GM19023 (cell line): Measurements from ENCODE around the gene PTPRN2.

Source experiments
- ATAC-seq: cut with Tn5 transposase; IDR thresholded peaks from one replicate; pipeline ENCODE4 v1.9.1; 2021; ENCODE audit warnings: mild to moderate bottlenecking, moderate library complexity; ENCODE audit not compliant: unreplicated experiment

PTPRN2 gene

DNA sequence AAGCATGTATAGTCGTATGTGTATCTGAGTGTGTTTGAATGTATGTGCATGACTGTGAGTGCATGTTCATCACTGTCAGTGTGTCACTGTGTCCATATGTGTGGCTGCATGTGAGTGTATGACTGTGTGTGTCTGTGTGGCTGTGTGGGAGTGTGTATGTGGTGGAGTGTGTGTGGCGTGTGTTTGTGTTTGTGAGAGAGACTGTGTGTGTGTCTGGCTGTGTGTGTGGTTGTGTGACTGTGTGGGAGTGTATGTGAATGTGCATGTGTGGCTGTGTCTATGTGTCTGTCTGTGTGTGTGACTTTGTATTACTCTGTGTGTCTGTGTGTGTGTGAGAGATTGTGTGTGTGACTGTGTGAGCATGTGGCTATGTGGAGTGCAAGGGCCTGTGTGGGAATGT lies 748.4 kb downstream of the PTPRN2 start:
- no peak for ATAC-seq

DNA sequence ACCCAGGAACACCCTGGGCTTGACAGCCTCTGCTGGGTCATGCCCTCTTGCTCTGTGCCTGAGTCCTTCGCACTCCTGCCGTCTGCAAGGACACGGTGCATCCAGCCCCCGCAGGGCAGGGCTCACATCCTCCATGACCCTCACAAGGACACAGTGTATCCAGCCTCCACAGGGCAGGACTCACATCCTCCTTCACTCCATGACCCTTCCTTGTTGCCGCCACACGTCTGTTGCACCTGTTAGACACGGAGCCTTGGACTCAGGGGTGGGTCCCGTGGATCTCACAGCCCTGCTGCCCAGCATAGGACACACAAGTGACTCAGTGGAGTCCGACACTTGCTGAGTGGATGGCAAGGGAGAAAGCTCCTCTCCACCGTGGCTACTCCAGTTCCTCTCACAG lies 750.1 kb downstream of the PTPRN2 start:
- ATAC-seq: no peak

DNA sequence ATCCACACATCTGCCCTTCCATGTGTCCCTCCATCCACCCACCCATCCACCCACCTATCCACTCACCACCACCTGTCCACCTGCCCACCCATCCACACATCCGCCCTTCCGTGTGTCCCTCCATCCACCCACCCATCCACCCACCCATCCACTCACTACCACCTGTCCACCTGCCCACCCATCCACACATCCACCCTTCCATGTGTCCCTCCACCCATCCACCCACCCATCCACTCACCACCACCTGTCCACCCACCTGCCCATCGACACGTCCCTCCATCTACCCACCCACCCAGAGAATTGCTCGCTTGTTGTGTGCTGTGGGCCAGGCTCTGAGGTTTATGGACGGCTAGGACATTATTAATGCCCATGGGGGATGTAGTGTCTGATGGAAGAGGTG lies 750.6 kb downstream of the PTPRN2 start:
- ATAC-seq: no peak

DNA sequence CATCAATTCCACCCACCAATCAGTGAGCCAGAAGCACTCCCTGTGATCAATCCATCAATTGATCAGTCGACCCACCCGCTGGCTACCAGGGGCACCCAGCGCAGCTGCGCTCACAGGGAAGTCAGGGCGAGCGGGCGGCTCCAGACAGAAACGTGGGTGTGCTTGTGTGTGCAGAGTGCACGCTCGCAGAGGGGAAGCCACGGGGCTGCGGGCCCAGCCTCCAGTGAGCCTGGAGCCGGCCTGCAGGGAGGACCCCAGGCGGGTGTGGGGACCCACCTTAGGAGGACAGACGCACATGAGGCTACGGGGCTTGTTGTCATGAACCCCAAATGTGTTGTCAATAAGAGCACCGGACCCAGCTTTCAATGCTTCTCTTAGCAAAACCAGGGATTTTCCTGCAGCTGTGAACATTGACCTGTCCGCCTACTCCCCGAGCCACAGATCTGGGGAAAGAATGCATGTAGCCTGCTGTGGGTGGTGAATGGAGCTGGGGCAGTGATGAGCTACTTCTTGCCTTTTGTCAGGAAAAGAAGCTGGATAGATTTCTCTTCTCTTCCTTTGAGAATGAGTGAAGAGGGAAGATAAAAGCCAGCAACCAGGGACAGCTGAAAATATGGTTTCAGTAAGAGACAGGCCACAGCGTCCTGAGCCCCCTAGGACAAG lies 753.0 kb downstream of the PTPRN2 start:
- no peak for ATAC-seq

DNA sequence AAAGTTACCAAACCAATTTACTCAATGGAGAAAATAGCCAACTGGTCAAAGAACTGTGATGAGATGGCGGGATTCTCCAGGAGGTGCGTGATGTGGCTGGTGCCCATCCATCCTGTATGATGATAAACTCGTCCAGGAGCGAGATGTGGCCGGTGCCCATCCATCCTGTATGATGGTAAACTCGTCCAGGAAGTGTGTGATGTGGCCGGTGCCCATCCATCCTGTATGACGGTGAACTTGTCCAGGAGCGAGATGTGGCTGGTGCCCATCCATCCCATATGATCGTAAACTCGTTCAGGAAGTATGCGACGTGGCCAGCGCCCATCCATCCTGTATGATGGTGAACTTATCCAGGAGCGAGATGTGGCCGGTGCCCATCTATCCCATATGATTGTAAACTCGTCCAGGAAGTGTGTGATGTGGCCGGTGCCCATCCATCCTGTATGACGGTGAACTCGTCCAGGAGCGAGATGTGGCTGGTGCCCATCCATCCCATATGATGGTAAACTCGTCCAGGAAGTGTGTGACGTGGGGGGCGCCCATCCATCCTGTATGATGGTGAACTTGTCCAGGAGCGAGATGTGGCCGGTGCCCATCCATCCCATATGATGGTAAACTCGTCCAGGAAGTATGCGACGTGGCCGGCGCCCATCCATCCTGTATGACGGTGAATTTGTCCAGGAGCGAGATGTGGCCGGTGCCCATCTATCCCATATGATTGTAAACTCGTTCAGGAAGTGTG lies 754.6 kb downstream of the PTPRN2 start:
- no peak for ATAC-seq

DNA sequence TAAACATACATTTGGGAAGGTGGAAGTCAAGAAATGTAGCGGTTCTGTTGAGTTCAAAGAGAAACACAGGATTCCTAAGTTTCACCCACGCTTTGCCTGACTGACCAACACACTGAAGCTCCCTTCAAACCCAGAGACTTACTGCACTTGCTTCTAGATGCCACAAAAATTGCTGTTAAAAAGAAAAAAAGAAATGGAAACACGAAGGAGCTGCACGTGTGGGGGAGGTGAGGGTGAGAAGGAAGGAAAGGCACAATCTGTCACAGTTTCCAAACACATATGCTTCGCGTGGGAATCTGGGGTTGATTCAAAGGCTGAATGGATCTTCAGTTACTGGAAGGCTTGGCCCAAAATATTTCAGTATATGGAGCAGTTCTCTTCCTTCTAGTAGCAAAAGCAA lies 755.2 kb downstream of the PTPRN2 start:
- ATAC-seq: no peak

DNA sequence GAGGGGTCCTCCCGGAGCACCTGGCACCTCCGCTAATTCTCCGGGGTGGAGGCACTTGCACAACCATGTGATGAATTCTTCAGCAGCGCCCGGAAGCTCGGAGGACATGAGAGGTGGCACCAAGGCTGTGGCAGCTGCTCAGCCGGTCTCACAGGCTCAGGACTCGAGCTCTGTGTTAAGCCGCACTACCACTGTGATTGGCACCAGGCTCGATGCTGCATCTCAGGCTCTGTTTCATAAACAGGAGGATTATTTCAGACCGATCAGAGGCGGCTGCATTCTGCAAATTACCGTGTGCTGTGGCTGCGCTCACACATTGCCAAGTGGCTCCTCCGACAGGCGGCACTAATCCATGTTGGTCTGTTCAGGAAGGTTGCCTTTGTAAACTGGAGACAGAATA lies 755.6 kb downstream of the PTPRN2 start:
- no peak for ATAC-seq

DNA sequence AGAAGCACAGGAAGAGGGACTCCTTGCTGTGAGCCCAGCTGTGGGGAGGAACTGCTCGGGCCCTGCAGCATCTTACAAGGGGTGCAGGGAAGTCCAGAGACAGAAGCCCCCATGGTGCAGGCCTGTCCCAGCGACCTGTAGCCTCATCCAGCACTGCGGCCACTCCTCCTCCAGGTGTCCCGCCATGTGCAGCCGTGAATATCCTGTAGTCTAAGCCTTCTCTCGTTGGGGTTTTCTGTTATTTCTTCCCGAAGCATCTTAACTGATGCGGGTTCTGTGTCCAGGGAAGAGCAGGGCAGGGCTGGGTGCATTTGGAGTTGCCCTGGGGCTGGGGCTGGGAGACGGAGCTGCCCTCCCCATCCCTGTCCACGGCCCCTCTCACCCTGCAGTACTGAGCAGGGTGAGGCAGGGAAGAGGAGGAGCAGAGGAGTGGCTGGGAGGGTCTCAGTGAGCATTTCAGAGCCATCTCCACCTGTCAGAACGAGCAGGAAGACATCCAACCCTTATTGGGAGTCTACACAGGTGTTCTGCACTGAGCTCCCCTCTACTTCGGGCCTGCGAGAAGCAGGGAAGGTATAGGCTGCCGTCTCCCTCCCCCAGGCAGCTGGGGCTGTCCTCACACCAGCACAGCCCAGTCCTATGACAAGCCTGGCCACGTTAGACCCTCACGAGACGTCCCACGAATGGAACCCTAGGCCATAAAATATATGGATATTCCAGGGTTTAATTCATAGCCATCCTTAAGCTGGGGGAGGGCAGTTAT lies 756.3 kb downstream of the PTPRN2 start:
- no peak for ATAC-seq

DNA sequence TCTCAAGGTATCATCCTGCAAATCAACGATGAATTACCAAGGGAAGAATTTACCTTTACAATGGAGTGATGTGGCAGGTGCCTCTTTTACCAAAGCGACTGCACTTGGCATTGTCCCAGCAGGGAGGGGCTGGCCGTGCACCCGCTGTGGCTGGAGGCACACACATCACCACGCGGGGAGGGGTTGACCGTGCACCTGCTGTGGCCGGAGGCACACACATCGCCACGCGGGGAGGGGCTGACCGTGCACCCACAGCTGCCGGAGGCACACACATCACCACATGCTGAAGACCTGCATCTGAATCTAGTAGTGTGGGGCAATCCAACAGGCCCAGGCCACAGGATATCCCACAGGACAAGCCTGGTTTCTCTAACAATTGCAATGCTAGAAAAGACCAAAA lies 757.3 kb downstream of the PTPRN2 start:
- no peak for ATAC-seq

DNA sequence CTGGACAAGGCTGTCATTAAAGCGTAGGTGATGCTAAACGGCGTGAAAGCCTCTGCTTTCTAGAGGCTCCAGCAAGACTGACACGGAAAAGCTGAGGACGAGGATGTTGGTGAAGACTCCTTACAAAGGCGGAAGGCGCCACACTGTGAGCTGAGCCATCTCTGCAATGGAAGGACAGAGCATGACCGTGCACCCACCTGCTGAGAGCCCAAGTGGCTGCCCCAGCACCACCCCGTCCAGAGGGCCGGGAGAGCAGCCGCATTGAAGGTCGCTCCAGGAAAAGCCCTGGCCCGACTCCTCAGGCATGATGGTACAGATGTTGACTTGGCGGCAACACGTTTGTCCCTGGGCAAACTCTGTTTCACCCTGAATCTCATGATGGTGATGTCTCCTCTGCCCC lies 758.1 kb downstream of the PTPRN2 start:
- ATAC-seq: no peak

DNA sequence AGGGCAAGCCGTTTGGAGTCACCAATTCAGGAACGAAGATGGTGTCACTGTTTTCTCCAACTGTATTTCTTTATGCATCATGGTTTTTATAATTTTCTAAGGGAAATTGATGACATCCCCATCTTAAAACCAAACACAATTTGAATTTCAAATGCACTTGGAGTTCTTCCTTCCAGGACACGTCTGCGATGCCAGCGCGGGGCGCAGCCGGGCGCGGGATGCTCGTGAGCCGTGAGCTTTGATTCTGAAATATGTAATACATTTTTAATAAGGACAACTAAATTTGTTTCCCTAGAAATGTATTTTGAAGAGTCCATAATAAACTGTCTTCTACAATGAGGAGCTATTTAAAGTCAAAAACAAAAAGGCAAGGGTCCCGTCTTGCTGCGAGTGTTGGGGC lies 758.7 kb downstream of the PTPRN2 start:
- ATAC-seq: no peak

DNA sequence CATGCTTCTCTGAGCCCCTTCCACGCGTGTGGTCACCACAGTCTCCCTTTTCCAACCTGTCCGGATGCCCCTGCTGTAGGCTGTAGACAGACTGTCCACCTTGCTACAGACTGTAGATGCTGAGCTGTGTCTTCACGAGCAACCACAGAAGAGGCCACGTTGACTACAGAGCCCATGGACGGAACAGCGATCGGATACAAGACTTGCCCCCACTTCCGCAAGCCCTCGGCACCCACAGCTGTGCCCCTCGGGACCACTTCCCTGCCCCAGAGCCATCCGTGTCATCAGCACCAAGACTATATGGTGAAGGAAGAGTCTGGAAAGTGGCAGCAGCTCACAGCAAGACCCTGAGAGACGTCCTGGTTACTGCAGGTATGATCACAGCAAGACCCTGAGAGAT lies 759.4 kb downstream of the PTPRN2 start:
- ATAC-seq: no peak

DNA sequence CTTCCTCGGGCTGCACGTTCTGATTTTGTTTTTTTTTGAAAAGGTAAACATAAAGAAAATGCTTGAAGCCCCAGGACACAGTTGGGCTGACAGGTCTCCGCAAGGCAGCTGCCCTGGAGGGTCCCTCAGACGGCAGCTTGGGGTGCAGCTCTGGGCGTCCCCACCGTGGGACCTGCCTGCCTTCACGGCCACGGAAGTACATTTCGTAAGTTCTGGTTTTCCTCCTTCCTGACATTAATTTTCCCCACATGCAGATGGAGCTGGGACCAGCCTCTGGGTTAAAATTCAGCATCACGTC lies 759.8 kb downstream of the PTPRN2 start:
- no peak for ATAC-seq

DNA sequence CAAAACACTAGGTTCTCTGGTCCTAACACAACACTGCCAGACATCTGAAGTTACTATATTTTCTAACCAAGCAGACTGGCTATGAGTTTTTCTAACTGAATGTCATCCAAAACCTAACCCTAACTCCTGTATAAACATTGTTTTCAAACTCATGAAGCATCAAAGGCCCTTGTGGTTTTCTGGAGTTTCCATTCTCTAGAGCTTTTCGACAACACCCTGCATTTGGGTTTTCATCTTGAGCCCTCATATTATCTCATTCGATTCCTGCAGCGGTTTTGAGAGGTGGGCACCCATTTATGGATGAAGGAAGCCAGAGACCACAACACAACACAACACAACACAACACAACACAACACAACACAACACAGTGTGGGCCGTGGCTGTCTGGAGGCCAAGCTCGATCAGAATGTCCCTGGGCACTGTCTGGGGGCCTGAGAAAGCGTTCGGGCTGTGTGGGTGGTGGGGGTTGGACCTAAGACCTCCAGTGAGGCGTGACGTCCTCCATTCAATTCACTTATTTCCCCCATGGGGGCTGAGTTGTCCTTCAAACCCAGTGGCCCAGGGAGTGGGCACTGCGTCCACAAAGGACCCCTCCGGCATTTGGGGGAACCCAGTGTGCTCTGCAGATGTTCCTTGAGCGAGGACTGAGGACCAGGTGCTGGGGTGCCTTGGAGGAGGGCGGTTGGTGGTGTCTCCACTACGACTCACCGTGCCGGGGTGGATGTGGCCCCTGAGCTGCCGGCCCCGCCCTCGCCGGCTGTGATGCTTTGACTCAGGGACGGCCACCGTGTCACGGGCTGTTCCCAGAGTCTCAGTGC lies 760.4 kb downstream of the PTPRN2 start:
- no peak for ATAC-seq

DNA sequence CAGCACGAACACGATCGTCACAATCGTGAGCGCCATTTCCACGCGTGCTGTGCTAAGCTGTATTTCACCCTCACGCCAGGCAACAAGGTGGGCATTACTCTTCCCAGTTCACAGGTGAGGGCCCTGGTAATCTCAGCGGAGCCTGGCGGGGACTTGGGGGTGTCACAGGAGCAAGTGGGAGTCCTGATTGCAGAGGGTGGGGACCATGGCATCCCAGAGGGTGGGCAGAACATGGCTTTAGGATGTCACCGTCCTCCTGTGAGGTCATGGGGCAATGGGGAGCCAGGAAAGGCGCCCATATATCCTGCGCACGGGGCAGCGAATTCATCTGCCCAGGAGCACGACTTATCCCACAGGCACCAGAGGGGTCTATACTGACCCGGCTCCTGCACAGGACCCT lies 761.1 kb downstream of the PTPRN2 start:
- ATAC-seq: no peak

DNA sequence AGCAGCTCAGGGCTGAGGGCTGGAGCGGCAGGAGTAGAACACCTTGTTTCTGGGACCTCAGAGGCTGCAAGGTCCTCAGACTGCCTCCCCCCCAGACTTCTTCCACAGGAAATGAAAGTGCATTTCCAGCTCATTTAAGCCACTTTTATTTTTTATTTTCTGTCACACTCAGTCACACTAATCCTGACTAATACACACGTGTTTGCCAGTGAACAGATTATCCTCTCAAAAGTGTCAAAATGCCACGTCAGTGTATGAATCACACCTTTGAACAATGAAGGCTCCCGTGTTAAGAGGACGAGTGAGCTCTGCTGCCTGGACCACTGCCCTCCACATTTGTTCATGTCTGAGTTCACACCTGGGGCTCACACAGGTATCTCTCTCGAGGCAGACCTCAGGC lies 762.3 kb downstream of the PTPRN2 start:
- no peak for ATAC-seq

DNA sequence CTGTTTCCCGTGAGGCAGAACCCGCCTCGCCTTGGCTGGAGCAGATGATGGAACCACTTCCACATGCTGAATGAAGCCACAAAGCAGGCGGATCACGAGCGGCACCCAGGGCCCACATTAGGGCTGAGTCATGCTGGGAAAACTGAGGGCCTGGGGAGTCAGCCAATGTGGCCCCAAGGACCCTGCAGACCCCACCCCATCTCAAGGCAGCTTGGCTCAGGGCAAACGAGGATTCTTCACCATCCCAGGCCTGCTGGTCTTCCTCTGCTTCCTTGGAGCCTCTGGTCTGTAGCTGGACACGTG lies 762.9 kb downstream of the PTPRN2 start:
- no peak for ATAC-seq

DNA sequence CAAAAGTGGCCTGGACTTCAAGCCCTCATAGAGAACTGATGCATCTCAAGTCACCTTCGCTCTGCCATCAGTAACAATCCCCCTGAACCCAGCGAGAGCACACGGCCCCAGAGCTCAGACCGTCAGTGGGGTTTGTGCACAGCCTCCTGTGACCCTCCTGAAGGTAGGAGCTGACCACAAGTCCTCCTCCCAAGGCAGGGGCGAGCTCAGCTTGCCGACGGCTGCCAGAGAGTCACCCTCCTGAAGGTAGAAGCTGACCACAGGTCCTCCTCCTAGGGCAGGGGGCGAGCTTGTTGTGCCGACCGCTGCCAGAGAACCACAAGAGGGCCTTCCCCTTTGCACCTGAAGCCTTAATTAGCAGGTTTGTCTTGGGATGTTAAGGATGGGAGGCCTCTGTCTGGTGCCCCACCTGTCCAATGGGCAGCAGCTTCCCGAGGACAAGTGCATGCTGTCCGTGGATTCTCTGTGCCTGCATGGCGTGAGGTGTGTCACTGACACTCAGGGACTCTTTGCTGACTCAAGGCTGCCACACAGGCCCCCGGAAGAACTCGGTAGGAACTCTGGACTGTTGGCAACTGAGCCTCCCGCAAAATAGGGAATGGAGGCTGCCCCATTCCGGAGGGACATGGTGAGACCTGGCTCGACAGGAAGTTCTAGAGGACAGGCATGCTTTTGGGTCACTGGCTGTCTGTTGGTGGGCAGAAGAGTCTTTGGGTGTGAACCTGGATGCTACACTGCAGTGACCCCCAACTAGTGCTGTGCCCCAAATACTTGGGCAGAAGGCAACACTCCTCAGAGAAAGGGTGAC lies 763.4 kb downstream of the PTPRN2 start:
- no peak for ATAC-seq

DNA sequence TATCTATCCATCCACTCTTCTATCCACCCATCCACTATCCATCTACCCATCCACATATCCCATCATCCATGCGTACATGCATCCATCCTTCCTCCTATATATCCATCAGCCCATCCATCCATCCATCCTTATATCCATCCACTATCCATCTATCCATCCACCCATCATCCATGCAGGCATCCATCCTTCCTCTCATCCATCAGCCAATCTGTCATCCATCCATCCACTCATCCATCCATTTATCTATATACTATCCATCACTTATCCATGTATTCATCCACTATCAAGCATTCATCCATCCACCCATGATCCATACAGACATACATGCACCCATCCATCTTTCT lies 765.0 kb downstream of the PTPRN2 start:
- ATAC-seq: no peak

DNA sequence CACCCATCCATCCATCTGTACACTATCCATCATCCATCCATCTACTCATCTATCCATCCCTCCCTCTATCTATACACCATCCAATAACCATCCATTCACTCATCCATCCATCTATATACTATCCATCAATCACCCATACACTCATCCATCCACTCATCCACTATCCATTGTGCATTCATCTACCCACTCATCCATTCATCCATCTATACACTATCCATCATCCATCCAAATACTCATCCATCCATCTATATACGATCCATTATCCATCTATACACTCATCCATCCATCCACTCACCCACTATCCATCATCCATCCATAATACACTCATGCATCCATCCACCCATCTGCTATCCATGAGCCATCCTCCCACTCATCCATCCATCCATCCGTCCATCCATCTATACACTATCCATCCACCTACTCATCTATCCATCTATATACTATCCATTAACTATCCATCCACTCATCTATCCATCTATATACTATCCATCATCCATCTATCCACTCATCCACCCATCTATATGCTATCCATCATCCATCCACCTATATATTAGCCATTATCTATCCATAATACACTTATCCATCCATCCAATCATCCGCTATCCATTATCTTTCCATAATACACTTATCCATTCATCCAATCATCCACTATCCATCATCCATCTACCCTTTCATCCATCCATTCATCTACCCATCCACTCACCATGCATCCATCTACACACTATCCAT lies 765.5 kb downstream of the PTPRN2 start:
- ATAC-seq: no peak
